ENCODE data around the gene SEMA7A.
"Not testable (repeated sequence)": the region's sequence is repeated elsewhere in the genome, so short reads cannot be mapped to it uniquely, and the experiment has no call there.

SEMA7A gene

DNA sequence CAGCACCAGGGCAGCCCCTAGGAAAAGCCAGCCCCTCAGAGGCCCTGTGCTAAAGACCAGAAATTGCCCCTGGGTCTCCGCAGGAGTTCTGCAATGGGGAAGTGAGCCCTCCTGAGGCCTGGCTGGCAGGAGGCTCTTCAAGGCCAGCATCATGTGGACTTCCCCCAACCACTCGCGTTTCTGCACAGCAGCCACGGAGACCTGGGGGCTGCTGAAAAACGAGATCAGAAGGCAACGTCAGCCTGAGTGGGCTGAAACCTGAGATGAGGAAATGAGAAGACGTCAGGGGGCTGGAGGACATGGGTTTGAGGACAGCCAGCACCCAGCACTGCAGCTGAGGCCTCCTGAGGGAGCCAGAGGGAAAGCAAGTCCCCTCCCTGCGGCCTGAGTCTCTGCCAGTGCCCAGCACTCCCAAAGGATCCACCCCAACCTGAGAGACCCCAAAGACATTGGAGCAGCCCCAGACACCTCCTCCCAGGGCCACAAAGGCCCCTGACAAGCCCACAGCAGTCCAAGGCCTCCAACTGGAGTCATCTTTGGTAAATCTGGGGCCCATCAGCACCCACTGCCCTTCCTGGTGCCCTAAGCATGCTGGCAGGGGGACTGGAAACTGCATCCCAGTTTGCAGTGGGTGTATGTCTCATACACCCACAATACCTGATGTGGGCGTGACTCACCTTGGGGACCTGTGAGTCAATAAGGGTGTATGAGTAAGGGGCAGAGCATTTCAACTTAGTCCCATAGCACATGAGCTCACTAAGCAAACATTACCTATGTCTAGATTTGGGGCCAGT, 37.1 kb downstream of the SEMA7A start:
- DNase-seq (ENCODE audit: low read depth in 1 of 2, low spot score in 1 of 2): no peak
- no peak for TF ChIP-seq JUND (IDR thresholded peaks at IDR 0.05; ENCODE audit: low read depth)
- in situ Hi-C loops (cut with HindIII; ENCODE audit: low pct_unique_long_range_greater_than_20kb, low sequenced_read_pairs): no loop called here

- DNase-seq (ENCODE audit: low read depth in 1 of 2, low spot score in 1 of 2): no peak
- in situ Hi-C loops (cut with HindIII; ENCODE audit: low pct_unique_long_range_greater_than_20kb, low sequenced_read_pairs): no loop called here
- TF ChIP-seq JUND (IDR thresholded peaks at IDR 0.05; ENCODE audit: low read depth): no peak
These were observed 37.7 kb downstream of the SEMA7A start for GRCh38 chr15:74396146-74396438.

DNA sequence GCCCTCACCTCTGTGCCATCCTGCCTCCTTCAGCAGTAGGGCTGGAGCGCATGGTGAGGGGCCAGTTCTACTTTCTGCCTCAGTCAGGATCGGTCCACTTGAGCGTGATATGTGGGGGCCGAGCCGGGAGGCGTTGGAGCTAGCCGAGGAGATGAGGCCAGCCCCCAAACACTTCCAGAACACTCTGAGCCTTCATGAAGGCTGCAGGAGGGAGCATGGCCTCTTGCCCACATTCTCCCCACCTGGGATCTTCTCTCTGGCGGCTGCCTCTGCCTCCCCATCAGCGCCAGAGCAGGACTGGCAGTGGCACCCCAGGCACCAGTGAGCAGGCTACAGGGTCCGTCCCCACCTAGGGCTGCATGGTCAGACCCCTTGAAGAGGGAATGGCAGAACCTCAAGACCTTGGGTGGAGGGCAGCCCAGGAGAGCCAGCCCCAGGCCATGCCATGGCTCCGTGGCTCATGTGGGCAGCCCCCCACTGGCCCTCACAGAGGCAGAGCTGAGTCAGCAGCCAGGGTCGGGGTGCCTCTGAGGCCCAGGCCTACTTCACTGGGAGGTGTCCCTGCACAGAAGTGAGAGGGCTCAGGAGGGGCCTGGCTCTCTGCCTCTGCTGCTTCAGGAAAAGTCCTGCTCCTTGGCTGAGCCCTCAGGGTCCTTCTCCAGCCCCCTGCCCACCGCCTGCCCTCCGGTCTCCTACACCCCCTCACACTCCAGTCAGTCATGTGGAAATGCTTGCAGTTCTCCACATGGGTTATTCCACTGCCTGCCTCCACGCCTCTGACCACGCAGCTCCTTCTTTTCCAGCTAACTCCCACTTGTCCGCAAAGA, 38.2 kb downstream of the SEMA7A start:
- no peak for TF ChIP-seq JUND (IDR thresholded peaks at IDR 0.05; ENCODE audit: low read depth)
- no peak for DNase-seq (ENCODE audit: low read depth in 1 of 2, low spot score in 1 of 2)
- in situ Hi-C loops (cut with HindIII; ENCODE audit: low pct_unique_long_range_greater_than_20kb, low sequenced_read_pairs): no loop called here

- in situ Hi-C loops (cut with HindIII; ENCODE audit: low pct_unique_long_range_greater_than_20kb, low sequenced_read_pairs): no loop called here
These were observed 39.5 kb downstream of the SEMA7A start for GRCh38 chr15:74394090-74394846.

DNA sequence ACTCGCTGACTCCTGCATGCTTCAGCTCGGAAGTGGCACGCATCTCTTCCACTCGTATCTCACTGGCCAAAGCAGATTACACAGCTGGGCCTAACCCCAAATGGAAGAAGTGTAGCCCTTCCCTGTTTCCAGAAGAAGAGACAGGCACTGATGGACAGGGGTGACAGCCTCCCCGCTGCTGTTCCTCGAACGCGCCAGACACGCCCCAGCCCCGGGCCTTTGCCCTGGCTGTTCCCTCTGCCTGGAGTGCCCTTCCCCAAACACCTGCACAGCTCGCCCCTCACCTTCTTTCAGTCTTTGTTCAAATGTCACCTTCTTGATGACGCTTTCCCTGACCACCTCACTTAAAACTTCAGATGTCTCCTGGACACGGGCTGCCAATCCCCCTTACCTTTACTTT, 40.3 kb downstream of the SEMA7A start:
- TF ChIP-seq JUND (IDR thresholded peaks at IDR 0.05; ENCODE audit: low read depth): no peak
- DNase-seq (ENCODE audit: low read depth in 1 of 2, low spot score in 1 of 2): no peak
- in situ Hi-C loops (cut with HindIII; ENCODE audit: low pct_unique_long_range_greater_than_20kb, low sequenced_read_pairs): no loop called here

More at GRCh38 chr15:74394090-74394846, 39.5 kb downstream of the SEMA7A start:
- DNase-seq (ENCODE audit: low read depth in 1 of 2, low spot score in 1 of 2): no peak
- no peak for TF ChIP-seq JUND (IDR thresholded peaks at IDR 0.05; ENCODE audit: low read depth)

DNA sequence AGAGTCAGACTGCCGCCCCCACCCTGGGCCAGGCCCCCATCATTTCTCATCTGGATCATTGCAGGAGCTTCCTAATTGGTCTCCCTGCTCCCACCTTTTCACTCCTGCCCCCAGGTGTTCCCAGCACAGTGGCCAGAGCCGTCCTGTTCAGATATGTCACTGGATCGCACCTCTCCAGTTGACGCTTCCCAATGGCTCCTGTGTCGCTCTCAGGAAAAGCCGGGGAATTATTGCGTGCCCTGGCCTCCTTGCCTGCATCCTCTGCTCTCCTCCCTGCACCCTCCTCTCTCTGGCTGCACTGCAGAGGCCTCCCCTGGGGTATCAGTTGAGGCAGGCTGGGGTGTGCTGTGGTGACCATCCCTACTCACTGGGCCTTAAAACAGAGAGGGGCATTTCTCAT, 40.9 kb downstream of the SEMA7A start:
- DNase-seq (ENCODE audit: low read depth in 1 of 2, low spot score in 1 of 2): no peak
- in situ Hi-C loops (cut with HindIII; ENCODE audit: low pct_unique_long_range_greater_than_20kb, low sequenced_read_pairs): no loop called here

DNA sequence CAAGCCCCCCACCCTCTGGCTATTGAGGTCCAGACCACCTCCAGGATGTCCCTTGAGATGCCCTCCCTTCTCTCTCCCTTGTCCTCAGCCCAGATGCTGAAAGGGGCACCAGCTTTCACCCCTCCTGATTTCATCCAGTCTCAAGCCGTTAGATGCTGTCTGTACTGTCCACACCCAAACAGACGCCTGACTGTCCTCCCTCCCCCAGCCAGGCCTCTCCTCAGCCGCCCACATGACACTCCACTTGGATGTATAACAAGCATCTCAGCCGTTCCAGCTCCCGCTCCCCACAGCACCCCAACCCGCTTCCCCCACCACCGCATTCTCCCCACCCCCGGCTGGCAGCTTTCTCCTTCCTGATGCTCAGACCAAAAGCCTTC, 41.3 kb downstream of the SEMA7A start:
- in situ Hi-C loops (cut with HindIII; ENCODE audit: low pct_unique_long_range_greater_than_20kb, low sequenced_read_pairs): no loop called here
- TF ChIP-seq JUND (IDR thresholded peaks at IDR 0.05; ENCODE audit: low read depth): no peak
- no peak for DNase-seq (ENCODE audit: low read depth in 1 of 2, low spot score in 1 of 2)

More for the DNA sequence above, 40.9 kb downstream of the SEMA7A start:
- TF ChIP-seq JUND (IDR thresholded peaks at IDR 0.05; ENCODE audit: low read depth): no peak

DNA sequence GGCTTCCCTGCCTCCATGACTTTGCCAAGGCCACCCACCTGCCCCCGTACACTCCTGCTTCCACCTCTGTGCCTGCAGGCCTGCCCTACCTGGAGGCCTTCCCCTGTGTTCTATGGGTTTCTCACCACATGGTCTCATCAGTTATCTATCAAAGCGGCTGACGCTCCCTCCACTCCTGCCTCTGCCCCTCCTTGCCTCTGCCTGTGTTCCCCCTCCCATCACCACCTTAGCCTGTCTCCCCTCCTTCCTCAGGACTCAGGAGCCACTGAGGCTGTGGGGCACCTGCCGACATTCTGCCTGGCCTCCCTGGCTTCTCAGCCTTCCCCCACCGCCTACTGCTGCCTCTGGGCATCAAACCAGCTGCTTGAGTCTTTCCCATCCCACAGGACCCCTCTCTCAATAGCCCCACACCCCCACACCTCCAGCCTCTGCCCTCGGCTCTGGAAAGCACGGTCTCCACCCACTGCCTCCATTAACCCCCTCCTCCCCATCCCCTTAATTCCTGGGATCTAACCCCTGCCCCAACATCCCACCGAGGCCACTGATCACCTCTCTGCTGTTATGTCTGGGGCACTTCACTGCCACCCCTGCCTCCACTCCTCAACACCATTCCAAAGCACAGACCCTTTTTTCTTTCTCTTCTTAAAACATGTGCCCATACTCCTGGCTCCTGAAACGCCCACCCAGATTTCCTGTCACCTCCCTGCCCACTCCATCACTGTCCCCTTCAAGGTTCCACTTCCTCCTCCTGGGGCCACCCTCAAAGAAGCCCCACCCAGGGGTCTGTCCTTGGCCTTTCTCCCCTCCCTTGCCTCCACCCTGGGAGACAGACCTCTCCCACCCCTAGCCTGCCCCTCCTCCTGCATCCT, 41.9 kb downstream of the SEMA7A start:
- in situ Hi-C loops (cut with HindIII; ENCODE audit: low pct_unique_long_range_greater_than_20kb, low sequenced_read_pairs): no loop called here
- DNase-seq (ENCODE audit: low read depth in 1 of 2, low spot score in 1 of 2): no peak
- no peak for TF ChIP-seq JUND (IDR thresholded peaks at IDR 0.05; ENCODE audit: low read depth)

- no peak for TF ChIP-seq JUND (IDR thresholded peaks at IDR 0.05; ENCODE audit: low read depth)
- DNase-seq (ENCODE audit: low read depth in 1 of 2, low spot score in 1 of 2): peak in 1 of 2 experiments; percentile 47
- in situ Hi-C loops (cut with HindIII; ENCODE audit: low pct_unique_long_range_greater_than_20kb, low sequenced_read_pairs): no loop called here
These were observed 43.0 kb downstream of the SEMA7A start for GRCh38 chr15:74390647-74391288.

DNA sequence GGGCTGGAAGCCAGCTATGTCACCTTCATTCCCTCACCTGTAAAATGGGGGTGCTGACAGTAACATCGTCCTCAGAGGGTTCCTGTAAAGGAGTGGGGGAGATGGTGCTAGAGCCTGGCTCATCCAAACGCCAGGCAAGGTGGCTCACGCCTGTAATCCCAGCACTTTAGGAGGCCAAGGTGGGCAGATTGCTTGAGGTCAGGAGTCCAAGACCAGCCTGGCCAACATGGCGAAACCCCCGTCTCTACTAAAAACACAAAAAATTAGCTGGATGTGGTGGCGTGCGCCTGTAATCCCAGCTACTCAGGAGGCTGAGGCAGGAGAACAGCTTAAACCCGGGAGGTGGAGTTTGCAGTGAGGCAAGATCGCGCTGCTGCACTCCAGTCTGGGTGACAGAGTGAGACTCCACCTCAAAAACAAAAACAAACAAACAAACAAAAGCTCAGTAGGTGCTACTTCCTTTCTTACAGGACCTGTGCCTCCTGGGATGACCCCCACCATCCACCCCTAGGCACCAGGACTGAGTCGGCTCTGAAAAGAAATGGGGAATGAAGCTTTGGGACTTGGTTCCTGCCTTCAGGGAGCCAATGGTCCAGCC, 43.6 kb downstream of the SEMA7A start:
- in situ Hi-C loops (cut with HindIII; ENCODE audit: low pct_unique_long_range_greater_than_20kb, low sequenced_read_pairs); DNase-seq (ENCODE audit: low read depth in 1 of 2, low spot score in 1 of 2): not testable (repeated sequence)
